Panc1 (cell line): ENCODE results near the gene ARHGEF37.

Experiments used
- CTCF ChIP-seq: fragments of 450-650 bp; IDR thresholded peaks from 2 replicates; pipeline ENCODE4 v1.5.1; 2017; ENCODE audit warnings: mild to moderate bottlenecking
- POLR2AphosphoS5 ChIP-seq: IDR thresholded peaks from 2 replicates; pipeline ENCODE4 v1.6.1; 2012; ENCODE audit warnings: mild to moderate bottlenecking, low read depth, low read length, moderate library complexity
- SIN3A ChIP-seq: IDR thresholded peaks from 2 replicates; pipeline ENCODE4 v1.6.1; 2012; ENCODE audit warnings: low read depth, mild to moderate bottlenecking, low read length, moderate library complexity, borderline replicate concordance; ENCODE audit not compliant: insufficient read depth
- TCF7L2 ChIP-seq: IDR thresholded peaks from 2 replicates; pipeline ENCODE4 v1.6.1; 2011; ENCODE audit warnings: mild to moderate bottlenecking, low read depth, low read length, inconsistent platforms

GRCh38 chr5:149561848-149562247 is 19.4 kb upstream of the ARHGEF37 start:
- TF ChIP-seq CTCF (no peak), POLR2AphosphoS5 (no peak; the same call in 1 of the 2 replicates), TCF7L2 (peak; percentile 31; the same call in 1 of the 2 replicates), SIN3A (no peak)
